ENCODE results near the gene ATL2.

ATL2 gene

GRCh38 chr2:38301969-38302702, 74.9 kb downstream of the ATL2 start:
- H3K4me1 ChIP-seq (ENCODE audit: control insufficient read depth, insufficient read depth, low read length, poor library complexity, severe bottlenecking) = no peaks in the 10 kb centered on the region
- peaks cover 11% of the 10 kb centered on the region for H3K36me3 ChIP-seq (ENCODE audit: control insufficient read depth, insufficient read depth, low read length)
- no peaks in the 10 kb centered on the region for H3K9me3 ChIP-seq (ENCODE audit: control insufficient read depth, low read length)
- no peak overlapping the region for H3K27ac ChIP-seq (ENCODE audit: insufficient read depth, low read length, poor library complexity, severe bottlenecking)
- H3K4me3 ChIP-seq (ENCODE audit: insufficient read depth, low read depth, low read length, poor library complexity, severe bottlenecking) = no peak overlapping the region
- DNase-seq = no peak
- no peaks in the 10 kb centered on the region for H3K27me3 ChIP-seq (replicated peaks; ENCODE audit: control insufficient read depth, insufficient read depth, low read length, poor library complexity, severe bottlenecking)

DNA sequence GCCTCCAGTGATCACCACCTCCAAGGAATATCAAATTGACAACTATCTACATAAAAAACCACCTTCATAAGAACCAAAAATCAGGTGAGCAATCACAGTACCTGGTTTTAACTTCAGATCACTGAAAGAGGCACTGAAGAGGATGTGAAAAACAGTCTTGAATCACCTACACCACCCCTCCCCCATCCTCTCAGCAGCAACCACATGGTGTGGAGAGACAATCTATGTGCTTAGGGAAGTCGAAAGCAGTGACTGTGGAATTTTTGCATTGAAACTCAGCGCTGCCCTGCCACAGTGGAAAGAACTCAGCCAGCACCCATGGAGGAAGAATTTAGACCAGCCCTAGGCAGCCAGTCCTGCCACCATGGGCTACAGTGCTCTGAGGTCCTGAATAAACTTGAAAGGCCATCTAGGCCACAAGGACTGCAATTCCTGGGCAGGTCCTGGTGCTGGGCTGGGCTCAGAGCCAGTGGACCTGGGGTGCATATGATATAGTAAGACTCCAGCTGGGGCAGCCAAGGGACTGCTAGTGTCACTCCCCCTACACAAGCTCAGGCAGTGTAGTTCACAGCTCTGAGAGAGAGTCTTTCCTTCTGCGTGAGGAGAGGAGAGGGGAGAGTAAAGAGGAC, 75.6 kb downstream of the ATL2 start:
- Histone ChIP-seq H3K27ac (ENCODE audit: insufficient read depth, low read length, poor library complexity, severe bottlenecking) (no peak overlapping the region), H3K9me3 (ENCODE audit: control insufficient read depth, low read length) (no peaks in the 10 kb centered on the region), H3K4me1 (ENCODE audit: control insufficient read depth, insufficient read depth, low read length, poor library complexity, severe bottlenecking) (no peaks in the 10 kb centered on the region), H3K27me3 (replicated peaks; ENCODE audit: control insufficient read depth, insufficient read depth, low read length, poor library complexity, severe bottlenecking) (no peaks in the 10 kb centered on the region), H3K4me3 (ENCODE audit: insufficient read depth, low read depth, low read length, poor library complexity, severe bottlenecking) (no peak overlapping the region), H3K36me3 (ENCODE audit: control insufficient read depth, insufficient read depth, low read length) (peaks cover 11% of the 10 kb centered on the region)
- no peak for DNase-seq

- Histone ChIP-seq H3K4me3 (ENCODE audit: insufficient read depth, low read depth, low read length, poor library complexity, severe bottlenecking) (no peak overlapping the region), H3K9me3 (ENCODE audit: control insufficient read depth, low read length) (no peaks in the 10 kb centered on the region), H3K27me3 (replicated peaks; ENCODE audit: control insufficient read depth, insufficient read depth, low read length, poor library complexity, severe bottlenecking) (no peaks in the 10 kb centered on the region), H3K36me3 (ENCODE audit: control insufficient read depth, insufficient read depth, low read length) (peaks cover 11% of the 10 kb centered on the region), H3K4me1 (ENCODE audit: control insufficient read depth, insufficient read depth, low read length, poor library complexity, severe bottlenecking) (no peaks in the 10 kb centered on the region), H3K27ac (ENCODE audit: insufficient read depth, low read length, poor library complexity, severe bottlenecking) (no peak overlapping the region)
- DNase-seq = no peak
Observed at GRCh38 chr2:38298539-38298938, 78.5 kb downstream of the ATL2 start.

DNA sequence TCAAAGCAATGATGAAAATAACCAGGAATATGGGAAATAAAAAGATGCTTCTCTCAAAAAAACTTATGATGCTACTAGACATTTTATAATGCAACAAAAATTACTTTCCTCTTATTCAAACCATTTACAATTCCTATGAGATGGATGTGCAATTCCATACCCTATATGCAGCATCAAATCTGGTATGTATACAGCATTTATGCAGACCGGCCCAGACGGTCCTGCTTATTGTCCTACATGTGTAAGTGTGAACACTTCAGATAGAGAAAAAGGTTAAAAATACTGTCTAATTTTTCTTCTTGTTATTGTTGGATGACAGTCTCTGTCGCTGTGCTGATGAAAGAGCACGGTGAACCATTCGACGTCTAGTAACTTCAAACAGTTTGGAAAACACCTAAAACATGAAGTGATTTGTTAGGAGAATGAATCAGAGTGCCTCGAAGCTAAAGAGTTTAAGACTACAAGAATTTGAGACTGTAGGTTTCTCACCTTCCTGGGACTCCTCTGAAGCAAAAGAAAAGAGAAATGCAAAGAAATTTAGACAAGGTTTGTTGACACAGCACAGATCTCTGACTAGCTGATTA, 80.8 kb downstream of the ATL2 start:
- H3K9me3 ChIP-seq (ENCODE audit: control insufficient read depth, low read length) = no peaks in the 10 kb centered on the region
- H3K36me3 ChIP-seq (ENCODE audit: control insufficient read depth, insufficient read depth, low read length) = peaks cover 11% of the 10 kb centered on the region
- DNase-seq = no peak
- H3K4me1 ChIP-seq (ENCODE audit: control insufficient read depth, insufficient read depth, low read length, poor library complexity, severe bottlenecking) = no peaks in the 10 kb centered on the region
- H3K27ac ChIP-seq (ENCODE audit: insufficient read depth, low read length, poor library complexity, severe bottlenecking) = no peak overlapping the region
- no peak overlapping the region for H3K4me3 ChIP-seq (ENCODE audit: insufficient read depth, low read depth, low read length, poor library complexity, severe bottlenecking)
- H3K27me3 ChIP-seq (replicated peaks; ENCODE audit: control insufficient read depth, insufficient read depth, low read length, poor library complexity, severe bottlenecking) = no peaks in the 10 kb centered on the region

- no peaks in the 10 kb centered on the region for H3K4me1 ChIP-seq (ENCODE audit: control insufficient read depth, insufficient read depth, low read length, poor library complexity, severe bottlenecking)
- no peak for DNase-seq
- H3K36me3 ChIP-seq (ENCODE audit: control insufficient read depth, insufficient read depth, low read length) = peaks cover 4% of the 10 kb centered on the region
- H3K4me3 ChIP-seq (ENCODE audit: insufficient read depth, low read depth, low read length, poor library complexity, severe bottlenecking) = no peak overlapping the region
- H3K9me3 ChIP-seq (ENCODE audit: control insufficient read depth, low read length) = no peaks in the 10 kb centered on the region
- no peaks in the 10 kb centered on the region for H3K27me3 ChIP-seq (replicated peaks; ENCODE audit: control insufficient read depth, insufficient read depth, low read length, poor library complexity, severe bottlenecking)
- no peak overlapping the region for H3K27ac ChIP-seq (ENCODE audit: insufficient read depth, low read length, poor library complexity, severe bottlenecking)
Observed at GRCh38 chr2:38294597-38294996, 82.5 kb downstream of the ATL2 start.

GRCh38 chr2:38293152-38293865, 83.8 kb downstream of the ATL2 start:
- no peak overlapping the region for H3K4me3 ChIP-seq (ENCODE audit: insufficient read depth, low read depth, low read length, poor library complexity, severe bottlenecking)
- H3K27ac ChIP-seq (ENCODE audit: insufficient read depth, low read length, poor library complexity, severe bottlenecking) = no peak overlapping the region
- H3K27me3 ChIP-seq (replicated peaks; ENCODE audit: control insufficient read depth, insufficient read depth, low read length, poor library complexity, severe bottlenecking) = no peaks in the 10 kb centered on the region
- no peaks in the 10 kb centered on the region for H3K9me3 ChIP-seq (ENCODE audit: control insufficient read depth, low read length)
- no peak for DNase-seq
- no peaks in the 10 kb centered on the region for H3K4me1 ChIP-seq (ENCODE audit: control insufficient read depth, insufficient read depth, low read length, poor library complexity, severe bottlenecking)
- H3K36me3 ChIP-seq (ENCODE audit: control insufficient read depth, insufficient read depth, low read length) = no peaks in the 10 kb centered on the region

DNA sequence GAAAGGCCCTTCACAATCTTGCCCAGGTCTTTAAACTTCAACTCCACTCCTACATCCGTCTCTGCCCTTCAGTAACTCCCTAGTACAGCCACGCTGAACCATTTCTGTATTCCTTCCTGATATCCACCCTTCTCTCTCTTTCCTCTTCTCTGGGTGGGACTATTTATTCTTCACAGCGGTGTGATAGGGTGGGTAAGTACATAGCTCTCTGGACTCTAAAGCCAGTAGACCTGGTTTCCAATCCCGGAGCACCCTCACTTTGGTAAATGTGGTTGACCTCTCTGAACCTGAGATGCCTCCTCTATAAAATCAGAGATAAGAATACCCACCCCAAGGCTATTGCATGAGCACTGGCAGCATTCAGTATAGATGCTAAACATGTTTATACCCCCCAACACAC, 86.7 kb downstream of the ATL2 start:
- no peak for DNase-seq
- Histone ChIP-seq H3K27ac (ENCODE audit: insufficient read depth, low read length, poor library complexity, severe bottlenecking) (no peak overlapping the region), H3K27me3 (replicated peaks; ENCODE audit: control insufficient read depth, insufficient read depth, low read length, poor library complexity, severe bottlenecking) (no peaks in the 10 kb centered on the region), H3K36me3 (ENCODE audit: control insufficient read depth, insufficient read depth, low read length) (no peaks in the 10 kb centered on the region), H3K4me1 (ENCODE audit: control insufficient read depth, insufficient read depth, low read length, poor library complexity, severe bottlenecking) (no peaks in the 10 kb centered on the region), H3K9me3 (ENCODE audit: control insufficient read depth, low read length) (no peaks in the 10 kb centered on the region), H3K4me3 (ENCODE audit: insufficient read depth, low read depth, low read length, poor library complexity, severe bottlenecking) (no peak overlapping the region)

DNA sequence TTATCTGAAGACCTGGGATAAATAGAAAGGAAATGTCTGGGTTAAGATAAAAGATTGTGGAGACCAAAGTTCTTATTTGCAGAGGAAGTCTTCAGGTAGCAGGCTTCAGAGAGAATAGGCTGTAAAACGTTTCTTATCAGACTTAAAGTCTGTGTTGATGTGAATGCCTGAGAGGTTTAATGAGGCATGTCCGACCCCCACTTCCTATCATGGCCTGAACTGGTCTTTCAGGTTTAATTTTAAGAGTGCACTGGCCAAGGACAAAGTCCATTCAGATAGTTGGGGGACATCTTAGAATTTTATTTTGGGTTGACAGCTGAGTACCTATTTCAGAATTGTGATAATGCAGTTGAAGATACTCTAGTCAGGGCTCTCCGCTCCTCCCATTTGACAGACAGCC, 92.1 kb downstream of the ATL2 start:
- no peak overlapping the region for H3K4me3 ChIP-seq (ENCODE audit: insufficient read depth, low read depth, low read length, poor library complexity, severe bottlenecking)
- H3K36me3 ChIP-seq (ENCODE audit: control insufficient read depth, insufficient read depth, low read length) = no peaks in the 10 kb centered on the region
- H3K27me3 ChIP-seq (replicated peaks; ENCODE audit: control insufficient read depth, insufficient read depth, low read length, poor library complexity, severe bottlenecking) = no peaks in the 10 kb centered on the region
- H3K27ac ChIP-seq (ENCODE audit: insufficient read depth, low read length, poor library complexity, severe bottlenecking) = no peak overlapping the region
- H3K4me1 ChIP-seq (ENCODE audit: control insufficient read depth, insufficient read depth, low read length, poor library complexity, severe bottlenecking) = no peaks in the 10 kb centered on the region
- no peak for DNase-seq
- no peaks in the 10 kb centered on the region for H3K9me3 ChIP-seq (ENCODE audit: control insufficient read depth, low read length)

DNA sequence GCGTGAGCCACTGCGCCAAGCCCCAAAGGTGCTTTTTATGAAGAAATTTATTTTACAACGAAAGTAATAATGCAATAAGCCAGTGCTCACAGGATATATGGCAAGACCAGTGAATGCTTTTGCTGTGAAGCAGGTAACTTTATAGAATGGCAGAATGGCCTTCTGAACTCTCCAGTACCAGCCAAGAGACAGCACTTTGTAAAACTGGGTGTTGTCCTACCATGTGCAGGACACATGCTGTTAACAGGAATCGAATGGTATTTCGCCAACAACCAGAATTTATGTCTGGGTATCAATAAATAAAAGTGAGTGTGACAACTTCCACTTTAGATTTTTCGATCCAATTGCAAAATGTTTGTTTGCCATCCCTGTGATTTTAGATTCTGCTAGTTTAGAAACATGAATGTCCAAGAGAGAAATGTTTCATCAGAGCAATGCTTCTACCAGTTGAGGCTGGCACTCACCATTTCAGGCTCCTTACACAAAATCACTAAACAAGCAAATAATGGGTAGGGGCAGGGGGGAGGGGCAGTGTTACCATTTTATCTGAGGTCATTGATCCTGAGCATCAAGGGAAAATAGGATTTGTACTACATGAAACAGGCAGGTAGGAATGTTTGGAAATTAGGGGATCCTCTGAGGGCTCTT, 95.9 kb downstream of the ATL2 start:
- H3K36me3 ChIP-seq (ENCODE audit: control insufficient read depth, insufficient read depth, low read length) = no peaks in the 10 kb centered on the region
- no peak for DNase-seq
- no peaks in the 10 kb centered on the region for H3K4me1 ChIP-seq (ENCODE audit: control insufficient read depth, insufficient read depth, low read length, poor library complexity, severe bottlenecking)
- no peaks in the 10 kb centered on the region for H3K27me3 ChIP-seq (replicated peaks; ENCODE audit: control insufficient read depth, insufficient read depth, low read length, poor library complexity, severe bottlenecking)
- no peaks in the 10 kb centered on the region for H3K9me3 ChIP-seq (ENCODE audit: control insufficient read depth, low read length)
- H3K4me3 ChIP-seq (ENCODE audit: insufficient read depth, low read depth, low read length, poor library complexity, severe bottlenecking) = no peak overlapping the region
- no peak overlapping the region for H3K27ac ChIP-seq (ENCODE audit: insufficient read depth, low read length, poor library complexity, severe bottlenecking)
